IMR-90 (cell line): ENCODE results near the gene ABCA10. TPM values are rescaled to one million over a fixed set of nuclear protein-coding genes. Genes with fewer than 3 reads are reported as not detected.

Experiments used
- ATAC-seq: fragments of 200-7000 bp; cut with Tn5 transposase; 2 replicates; pipeline ENCODE4 v1.9.1; 2020; ENCODE audit warnings: low read depth, mild to moderate bottlenecking, moderate library complexity
- BruUV-seq: library from RNA; stranded (reverse); fragments of 400-500 nt; replicated peaks from 2 replicates; lab custom pipeline; 2021; lab: Mats Ljungman, UMichigan
- CTCF ChIA-PET: fragments of 300-600 bp; formaldehyde crosslinking; extraction: SDS; loops from one replicate; lab custom pipeline; 2021; ENCODE audit warnings: antibody characterized with exemption; lab: Yijun Ruan, JAX
- POLR2A ChIA-PET: fragments of 300-600 bp; sonication (Branson Sonifier 250); formaldehyde crosslinking; loops from one replicate; lab custom pipeline; 2022; ENCODE audit warnings: antibody characterized with exemption; ENCODE audit not compliant: unreplicated experiment; lab: Charles Lee
- DNase-seq: peaks from one replicate; pipeline ENCODE4 v3.0.0; 2013
- H2AFZ ChIP-seq: replicated peaks from 2 replicates; pipeline ENCODE3; 2013; ENCODE audit warnings: low read length, mild to moderate bottlenecking; ENCODE audit not compliant: poor library complexity
- H2AK5ac ChIP-seq: 2 replicates; pipeline ENCODE4 v1.6.1; 2013; ENCODE audit warnings: low read depth, low read length, inconsistent platforms
- H2AK9ac ChIP-seq: replicated peaks from 2 replicates; pipeline ENCODE3; 2013; ENCODE audit warnings: mild to moderate bottlenecking, low read depth, low read length, moderate library complexity; ENCODE audit not compliant: poor library complexity
- H2BK120ac ChIP-seq: 2 replicates; pipeline ENCODE4 v1.6.1; 2013; ENCODE audit warnings: low read depth, low read length, inconsistent platforms
- H2BK15ac ChIP-seq: 3 replicates; pipeline ENCODE4 v1.6.1; 2013; ENCODE audit warnings: low read depth, low read length, inconsistent platforms
- H2BK20ac ChIP-seq: 2 replicates; pipeline ENCODE4 v1.6.1; 2013; ENCODE audit warnings: low read depth, mild to moderate bottlenecking, inconsistent platforms, low read length, moderate library complexity
- H2BK5ac ChIP-seq: 2 replicates; pipeline ENCODE4 v1.6.1; 2013; ENCODE audit warnings: mild to moderate bottlenecking, low read depth, low read length, inconsistent platforms; ENCODE audit not compliant: poor library complexity, severe bottlenecking
- H3K14ac ChIP-seq: replicated peaks from 2 replicates; pipeline ENCODE4 v1.6.1; 2013; ENCODE audit warnings: low read depth, low read length, inconsistent platforms
- H3K18ac ChIP-seq: 2 replicates; pipeline ENCODE4 v1.6.1; 2013; ENCODE audit warnings: low read depth, low read length, control low read depth
- H3K23ac ChIP-seq: 2 replicates; pipeline ENCODE4 v1.6.1; 2013; ENCODE audit warnings: low read depth, low read length, inconsistent platforms
- H3K27ac ChIP-seq: 2 replicates; pipeline ENCODE4 v1.5.1; 2013; ENCODE audit warnings: mild to moderate bottlenecking, control low read depth, low read length; ENCODE audit not compliant: insufficient read depth
- H3K27me3 ChIP-seq: 2 replicates; pipeline ENCODE4 v1.6.1; 2013; ENCODE audit warnings: low read length; ENCODE audit not compliant: control insufficient read depth, insufficient read depth
- H3K36me3 ChIP-seq: 2 replicates; pipeline ENCODE4 v1.6.1; 2013; ENCODE audit warnings: low read length, mixed read lengths; ENCODE audit not compliant: control insufficient read depth, insufficient read depth
- H3K4ac ChIP-seq: 2 replicates; pipeline ENCODE4 v1.6.1; 2013; ENCODE audit warnings: low read depth, low read length, inconsistent platforms
- H3K4me1 ChIP-seq: 2 replicates; pipeline ENCODE4 v1.6.1; 2013; ENCODE audit warnings: low read length, mixed read lengths; ENCODE audit not compliant: control insufficient read depth, insufficient read depth
- H3K4me2 ChIP-seq: 2 replicates; pipeline ENCODE4 v1.6.1; 2013; ENCODE audit warnings: low read depth, mild to moderate bottlenecking, control low read depth, low read length, moderate library complexity
- H3K4me3 ChIP-seq: 2 replicates; pipeline ENCODE4 v1.5.1; 2013; ENCODE audit warnings: low read depth, mild to moderate bottlenecking, control low read depth, low read length, moderate library complexity; ENCODE audit not compliant: insufficient read depth
- H3K56ac ChIP-seq: 2 replicates; pipeline ENCODE4 v1.6.1; 2013; ENCODE audit warnings: low read length, inconsistent platforms; ENCODE audit not compliant: insufficient read depth; ENCODE audit errors: extremely low read depth
- H3K79me1 ChIP-seq, 2 experiments: 2 replicates each; pipeline ENCODE4 v1.6.1; 2013; ENCODE audit warnings: low read length in 2 of 2, inconsistent platforms in 1 of 2, low read depth in 1 of 2
- H3K9ac ChIP-seq: 2 replicates; pipeline ENCODE4 v1.6.1; 2013; ENCODE audit warnings: low read depth, low read length, control low read depth
- H3K9me1 ChIP-seq: 2 replicates; pipeline ENCODE4 v1.6.1; 2013; ENCODE audit warnings: low read length, inconsistent platforms; ENCODE audit not compliant: insufficient read depth
- H3K9me3 ChIP-seq: 2 replicates; pipeline ENCODE4 v1.6.1; 2013; ENCODE audit warnings: low read length; ENCODE audit not compliant: control insufficient read depth, insufficient read depth
- H4K20me1 ChIP-seq: 2 replicates; pipeline ENCODE4 v1.6.1; 2013; ENCODE audit warnings: low read length, inconsistent platforms; ENCODE audit not compliant: insufficient read depth
- H4K5ac ChIP-seq: 2 replicates; pipeline ENCODE4 v1.6.1; 2013; ENCODE audit warnings: mild to moderate bottlenecking, low read depth, low read length, control low read depth
- H4K8ac ChIP-seq, 2 experiments: 2 replicates each; pipeline ENCODE4 v1.6.1; 2013; ENCODE audit warnings: low read depth in 2 of 2, low read length in 2 of 2, control low read depth in 1 of 2, inconsistent platforms in 1 of 2
- H4K91ac ChIP-seq: 2 replicates; pipeline ENCODE4 v1.6.1; 2013; ENCODE audit warnings: low read depth, low read length, inconsistent platforms; ENCODE audit not compliant: insufficient read depth
- MXI1 ChIP-seq: IDR thresholded peaks from 2 replicates; pipeline ENCODE4 v1.6.1; 2012; ENCODE audit warnings: low read depth, mild to moderate bottlenecking, low read length, moderate library complexity, borderline replicate concordance
- WGBS, 2 experiments: methylation state at CpG; one replicate each; pipeline versions ENCODE4 v1.1.5 to v1.1.7; 2013; ENCODE audit warnings: missing lambda C conversion rate in 2 of 2; ENCODE audit not compliant: insufficient read length in 1 of 2; ENCODE audit errors: extremely low coverage in 2 of 2; 5-methylcytosine and 5-hydroxymethylcytosine counted together
- dilution Hi-C: fragments of 300-500 bp; cut with HindIII; formaldehyde crosslinking; loops from one replicate; pipeline ENCODE4 v1.14.3; 2018; ENCODE audit warnings: low sequenced_read_pairs; ENCODE audit not compliant: unreplicated experiment
- in situ Hi-C: fragments of 300-500 bp; cut with MboI; formaldehyde crosslinking; loops from 3 replicates; pipeline ENCODE4 v1.14.3; 2019; ENCODE audit warnings: low sequenced_read_pairs, inconsistent platforms, mixed read lengths
- intact Hi-C: fragments of 100-400 bp; cut with micrococcal nuclease; formaldehyde crosslinking; loops from 2 replicates; pipeline ENCODE4 v1.10.0; 2022
- polyA plus RNA-seq, 3 experiments: library from polyadenylated mRNA; depleted of rRNA; stranded (reverse); fragments of >200 nt; gene quantifications; 2 replicates each; pipeline ENCODE4 v1.2.3, GENCODE V29; 2012; ENCODE audit warnings: low replicate concordance in 1 of 3
- total RNA-seq: library from RNA; depleted of rRNA; stranded (reverse); fragments of >200 nt; gene quantifications from 2 replicates; pipeline ENCODE4 v1.2.3, GENCODE V29; 2012

Gene ABCA10
- total and polyA plus RNA-seq, 2 of the 4 experiments (the other 2 are of a cell fraction), result under 0.01 to 0.03 TPM

- ChIA-PET POLR2A (no interaction called here), CTCF (no interaction called here)
- Histone ChIP-seq H3K36me3 (no peaks in the 10 kb centered on the region), H3K9me3 (no peaks in the 10 kb centered on the region), H2BK15ac (no peak overlapping the region), H3K27me3 (no peaks in the 10 kb centered on the region), H4K5ac (no peak overlapping the region), H4K20me1 (no peaks in the 10 kb centered on the region), H3K27ac (no peak overlapping the region), H3K4me2 (no peak overlapping the region), H2BK120ac (no peak overlapping the region), H3K4ac (no peak overlapping the region), H3K18ac (no peak overlapping the region), H3K23ac (no peak overlapping the region), H3K14ac (no peak overlapping the region), H2AK9ac (no peak overlapping the region), H2BK20ac (no peak overlapping the region), H3K9me1 (no peaks in the 10 kb centered on the region), H2BK5ac (no peak overlapping the region), H3K4me3 (no peak overlapping the region), H3K4me1 (no peaks in the 10 kb centered on the region), H3K79me1 (no peaks in the 10 kb centered on the region), H4K91ac (no peak overlapping the region), H3K9ac (no peak overlapping the region), H4K8ac (no peak overlapping the region), H2AFZ (no peak overlapping the region), H3K56ac (no peak overlapping the region), H2AK5ac (no peak overlapping the region)
- no CpG with 5 or more reads among the region's 1 CpG for WGBS, 2 experiments
- DNase-seq (no peak), ATAC-seq (no peak)
- in situ Hi-C loops, result no loop called here
- no TSS peak for BruUV-seq
- dilution Hi-C loops, result no loop called here
- no peak for TF ChIP-seq MXI1
- intact Hi-C loops, result no loop called here
Measured at GRCh38 chr17:69111794-69112193, 116.8 kb downstream of the ABCA10 start.
